GM18505 (cell line): Measurements from ENCODE around the gene TNFRSF19.
"Not testable (repeated sequence)": the region's sequence is repeated elsewhere in the genome, so short reads cannot be mapped to it uniquely, and the experiment has no call there.

Source experiments
- ATAC-seq: cut with Tn5 transposase; IDR thresholded peaks from one replicate; pipeline ENCODE4 v1.9.1; 2021; ENCODE audit not compliant: unreplicated experiment
- POLR2A ChIP-seq: IDR thresholded peaks from 4 replicates; pipeline ENCODE4 v1.6.1; 2011; ENCODE audit warnings: borderline replicate concordance; ENCODE audit not compliant: insufficient read depth, insufficient read length; ENCODE audit errors: extremely low read depth

The TNFRSF19 gene

DNA sequence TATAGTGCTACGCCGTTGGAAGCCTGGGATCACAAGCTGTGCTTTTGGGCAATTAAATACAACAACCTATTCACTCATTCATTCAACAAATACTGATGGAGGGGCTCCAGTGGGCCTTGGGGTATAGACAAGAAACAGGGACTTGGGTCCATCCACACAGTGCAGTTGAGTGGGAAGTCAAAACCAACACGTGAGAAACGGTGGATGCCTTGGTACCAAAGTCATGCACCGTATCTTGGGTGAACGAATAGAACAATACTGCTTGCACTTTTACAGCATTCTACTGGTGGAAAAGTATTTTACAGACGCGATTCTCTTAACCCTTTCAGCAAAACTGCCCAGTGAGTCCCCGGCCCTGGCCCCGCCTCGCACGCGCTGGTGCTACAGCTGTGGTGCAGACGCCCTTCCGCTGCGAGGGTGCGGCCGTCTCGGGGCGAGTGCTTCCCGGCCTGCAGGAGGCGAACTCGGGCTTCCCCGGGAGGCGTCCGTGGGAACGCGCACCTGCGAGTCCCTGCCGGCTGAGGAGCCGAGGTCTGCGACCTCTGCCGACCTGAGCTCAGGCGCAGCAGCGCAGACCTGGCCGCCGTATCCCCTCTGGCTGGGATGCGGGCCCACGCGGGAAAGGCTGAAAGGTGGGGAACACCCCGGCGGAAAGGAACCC lies 8.3 kb downstream of the TNFRSF19 start:
- peak; percentile 63 for ATAC-seq
- TF ChIP-seq POLR2A = no peak

- ATAC-seq = peak; percentile 83
- peak; percentile 61 for TF ChIP-seq POLR2A
These were observed 9.1 kb downstream of the TNFRSF19 start for GRCh38 chr13:23579072-23579895.

DNA sequence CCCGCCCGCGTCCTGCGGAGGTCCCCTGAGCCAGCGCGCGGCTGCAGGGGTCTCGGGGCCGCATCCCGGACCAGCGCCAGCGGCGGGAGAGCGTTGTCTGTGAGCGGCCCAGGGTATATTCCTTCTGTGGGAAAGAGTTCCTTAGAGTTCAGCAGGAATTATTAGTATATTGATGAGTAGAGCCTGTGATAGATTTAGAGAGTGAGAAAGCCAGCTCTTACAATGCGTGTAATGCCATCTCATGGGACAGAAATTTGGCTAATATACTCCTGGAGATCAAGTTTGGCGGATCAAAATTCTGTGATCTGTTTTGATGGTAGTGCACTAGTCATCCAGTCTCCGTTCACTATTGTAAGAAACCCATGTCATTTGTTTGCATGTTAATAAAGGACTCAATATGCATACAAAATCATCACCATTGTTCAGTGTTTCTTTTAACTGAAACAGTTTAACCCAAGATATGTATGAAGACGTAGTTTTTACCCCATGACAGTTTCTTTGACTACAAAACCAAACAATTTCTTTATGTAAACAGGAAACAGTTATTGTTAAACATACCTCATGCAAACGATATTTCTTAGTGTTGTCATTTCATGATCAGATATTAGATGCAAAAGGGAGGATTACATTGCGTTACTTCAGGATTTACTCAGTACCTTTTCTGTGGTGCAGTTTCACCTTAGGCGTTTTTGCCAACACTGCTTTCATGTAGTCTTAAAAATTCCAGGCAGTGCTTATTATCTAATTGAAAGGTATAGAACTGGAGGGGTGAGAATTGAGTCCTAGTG lies 9.9 kb downstream of the TNFRSF19 start:
- no peak for ATAC-seq

GRCh38 chr13:23580684-23581060 lies 10.5 kb downstream of the TNFRSF19 start:
- no peak for TF ChIP-seq POLR2A
- ATAC-seq = no peak

More for the DNA sequence above, 9.9 kb downstream of the TNFRSF19 start:
- no peak for TF ChIP-seq POLR2A

GRCh38 chr13:23583491-23583890 lies 13.3 kb downstream of the TNFRSF19 start:
- TF ChIP-seq POLR2A = no peak

GRCh38 chr13:23584275-23584674 lies 14.1 kb downstream of the TNFRSF19 start:
- no peak for TF ChIP-seq POLR2A
- ATAC-seq = no peak

More at GRCh38 chr13:23583491-23583890, 13.3 kb downstream of the TNFRSF19 start:
- no peak for ATAC-seq

- ATAC-seq = no peak
- no peak for TF ChIP-seq POLR2A
These were observed 16.1 kb downstream of the TNFRSF19 start for GRCh38 chr13:23586336-23586735.

DNA sequence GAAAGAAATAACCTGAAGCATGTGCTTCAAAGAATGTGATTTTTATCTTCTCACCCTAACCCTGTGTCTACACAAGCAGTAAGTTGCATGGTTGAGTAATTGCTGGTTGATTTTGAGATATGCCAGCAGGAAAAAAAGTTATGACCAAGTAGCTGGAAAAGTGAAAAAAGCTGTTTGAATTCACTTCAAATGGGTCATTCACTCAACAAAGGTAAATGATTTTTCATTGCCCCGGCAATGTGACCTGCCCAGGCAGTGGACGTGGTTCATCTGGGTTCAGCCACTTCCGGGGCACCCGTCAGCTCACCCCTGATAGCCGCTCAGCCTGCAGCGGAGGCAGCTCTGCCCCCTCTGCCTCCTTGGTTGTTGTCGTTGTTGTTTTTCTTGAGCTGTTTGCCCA lies 18.5 kb downstream of the TNFRSF19 start:
- no peak for TF ChIP-seq POLR2A
- no peak for ATAC-seq

- ATAC-seq = no peak
- TF ChIP-seq POLR2A = no peak
These were observed 22.4 kb downstream of the TNFRSF19 start for GRCh38 chr13:23592596-23592995.

DNA sequence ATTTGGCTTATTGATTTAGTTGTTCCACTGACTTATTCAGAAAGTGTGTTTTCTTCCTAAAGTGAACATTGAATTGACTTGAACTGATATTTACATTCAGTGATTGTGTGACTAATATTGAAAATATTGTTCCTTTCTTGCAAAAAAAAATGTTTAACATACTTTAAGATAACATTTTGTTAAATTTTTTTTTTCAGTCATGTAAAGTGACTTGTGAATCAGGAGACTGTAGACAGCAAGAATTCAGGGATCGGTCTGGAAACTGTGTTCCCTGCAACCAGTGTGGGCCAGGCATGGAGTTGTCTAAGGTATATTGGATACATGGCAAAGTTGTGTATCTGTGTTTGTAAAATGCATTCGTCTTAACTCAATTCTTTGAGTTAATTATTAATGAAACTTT lies 22.9 kb downstream of the TNFRSF19 start:
- no peak for TF ChIP-seq POLR2A
- no peak for ATAC-seq

DNA sequence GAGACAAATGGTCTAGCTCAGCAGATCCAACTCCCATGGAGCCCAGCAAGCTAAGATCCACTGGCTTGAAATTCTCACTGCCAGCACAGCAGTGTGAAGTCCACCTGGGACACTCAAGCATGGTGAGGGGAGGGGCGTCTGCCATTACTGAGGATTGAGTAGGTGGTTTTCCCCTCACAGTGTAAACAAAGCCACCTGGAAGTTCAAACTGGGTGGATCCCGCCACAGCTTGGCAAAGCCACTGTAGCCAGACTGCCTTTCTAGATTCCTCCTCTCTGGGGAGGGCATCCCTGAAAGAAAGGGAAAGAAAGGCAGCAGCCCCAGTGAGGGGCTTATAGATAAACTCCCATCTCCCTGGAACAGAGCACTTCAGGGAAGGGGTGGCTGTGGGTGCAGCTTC lies 24.1 kb downstream of the TNFRSF19 start:
- not testable (repeated sequence) for ATAC-seq

- ATAC-seq = no peak
- no peak for TF ChIP-seq POLR2A
These were observed 28.2 kb downstream of the TNFRSF19 start for GRCh38 chr13:23598369-23598768.

DNA sequence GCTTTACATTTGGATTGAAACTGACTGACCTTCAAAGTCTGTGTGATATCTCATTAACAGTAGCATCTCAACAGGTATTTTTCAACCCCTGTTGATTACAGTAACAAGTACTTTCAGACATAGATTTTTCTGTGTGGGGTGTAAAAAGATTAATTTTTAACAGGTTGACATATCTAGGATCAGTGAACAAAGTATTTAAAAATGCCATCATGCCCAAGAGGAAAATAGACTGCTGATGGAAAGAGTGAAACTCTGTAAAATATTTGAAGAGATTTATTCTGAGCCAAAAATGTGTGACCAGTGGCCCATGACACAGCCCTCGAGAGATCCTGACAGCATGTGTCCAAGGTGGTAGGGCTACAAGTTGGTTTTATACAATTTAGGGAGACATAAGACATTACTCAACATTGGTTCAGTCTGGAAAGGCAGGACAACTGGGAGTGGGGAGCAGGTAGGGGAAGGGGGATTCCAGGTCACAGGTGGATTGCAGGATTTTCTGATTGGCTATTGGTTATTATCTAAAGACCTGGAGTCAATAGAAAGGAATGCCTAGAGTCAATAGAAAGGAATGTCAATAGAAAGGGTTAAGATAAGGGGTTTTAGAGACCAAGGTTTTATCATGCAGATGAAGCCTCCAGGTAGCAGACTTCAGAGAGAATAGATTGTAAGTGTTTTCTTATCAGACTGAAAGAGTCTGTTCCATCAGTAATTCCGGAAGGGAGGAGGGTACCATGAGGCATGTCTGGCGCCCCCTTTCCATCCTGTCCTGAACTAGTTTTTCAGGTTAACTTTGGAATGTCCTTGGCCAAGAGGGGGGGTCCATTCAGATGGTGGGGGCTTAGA lies 29.1 kb downstream of the TNFRSF19 start:
- ATAC-seq = no peak

More for the DNA sequence above, 29.1 kb downstream of the TNFRSF19 start:
- TF ChIP-seq POLR2A = no peak
